ENCODE results near the gene CILP. TPM values are rescaled to one million over a fixed set of nuclear protein-coding genes. Genes with fewer than 3 reads are reported as not detected.

CILP gene
- total RNA-seq, 1 experiment from 2014 or later = 0.08 TPM

DNA sequence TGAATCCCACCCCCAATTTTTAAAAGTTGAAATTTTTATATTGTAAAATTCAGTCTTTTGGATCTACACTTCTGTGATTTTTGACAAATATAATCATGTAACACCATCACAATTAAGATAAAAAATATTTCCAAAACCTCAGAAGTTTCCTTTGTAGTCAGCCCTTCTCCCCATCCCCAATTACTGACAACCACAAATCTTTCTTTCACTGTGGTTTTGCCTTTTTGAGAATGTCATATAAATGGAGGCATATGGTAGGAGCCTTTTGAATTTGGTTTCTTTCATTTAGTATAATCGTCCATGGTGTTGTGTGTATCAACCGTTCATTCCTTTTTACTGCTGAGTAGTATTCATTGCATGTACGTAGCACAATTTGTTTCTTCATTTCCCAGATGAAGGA is 7.9 kb upstream of the CILP start:
- Histone ChIP-seq H3K27ac (ENCODE audit: low read length) (no peak overlapping the region), H3K9me3 (ENCODE audit: control insufficient read depth, insufficient read depth, low read depth, low read length) (no peaks in the 10 kb centered on the region), H3K36me3 (ENCODE audit: control insufficient read depth, insufficient read depth, low read length) (no peaks in the 10 kb centered on the region), H3K4me3 (ENCODE audit: low read depth in 2 of 2, low read length in 2 of 2) (no peak overlapping the region), H3K27me3 (ENCODE audit: control insufficient read depth, insufficient read depth, low read length) (no peaks in the 10 kb centered on the region), H3K4me1 (ENCODE audit: control insufficient read depth, insufficient read depth, low read length) (no peaks in the 10 kb centered on the region)
- DNase-seq (ENCODE audit: low read depth, low spot score) (no peak), ATAC-seq (no peak)
- CTCF ChIA-PET = no interaction called here
- POLR2A ChIA-PET = no interaction called here
- intact Hi-C loops (cut with micrococcal nuclease; ENCODE audit: unreplicated experiment) (no loop called here), in situ Hi-C loops (cut with HindIII; ENCODE audit: low pct_unique_long_range_greater_than_20kb, low sequenced_read_pairs) (no loop called here)
- no TSS peak for BruUV-seq (replicated peaks)
- TF ChIP-seq REST (IDR thresholded peaks at IDR 0.05; ENCODE audit: insufficient read depth in 1 of 2, low read depth in 2 of 2, low read length in 1 of 2) = no peak
- no peak for TF ChIP-seq SIN3A (IDR thresholded peaks at IDR 0.05; ENCODE audit: borderline replicate concordance, insufficient read depth, low read depth, low read length)
- TF ChIP-seq TCF7L2 (IDR thresholded peaks at IDR 0.05; ENCODE audit: low read depth, low read length) = no peak
- no peak for TF ChIP-seq POLR2AphosphoS5 (IDR thresholded peaks at IDR 0.05; ENCODE audit: low read depth, low read length)
- no peak for TF ChIP-seq CTCF (IDR thresholded peaks at IDR 0.05)

DNA sequence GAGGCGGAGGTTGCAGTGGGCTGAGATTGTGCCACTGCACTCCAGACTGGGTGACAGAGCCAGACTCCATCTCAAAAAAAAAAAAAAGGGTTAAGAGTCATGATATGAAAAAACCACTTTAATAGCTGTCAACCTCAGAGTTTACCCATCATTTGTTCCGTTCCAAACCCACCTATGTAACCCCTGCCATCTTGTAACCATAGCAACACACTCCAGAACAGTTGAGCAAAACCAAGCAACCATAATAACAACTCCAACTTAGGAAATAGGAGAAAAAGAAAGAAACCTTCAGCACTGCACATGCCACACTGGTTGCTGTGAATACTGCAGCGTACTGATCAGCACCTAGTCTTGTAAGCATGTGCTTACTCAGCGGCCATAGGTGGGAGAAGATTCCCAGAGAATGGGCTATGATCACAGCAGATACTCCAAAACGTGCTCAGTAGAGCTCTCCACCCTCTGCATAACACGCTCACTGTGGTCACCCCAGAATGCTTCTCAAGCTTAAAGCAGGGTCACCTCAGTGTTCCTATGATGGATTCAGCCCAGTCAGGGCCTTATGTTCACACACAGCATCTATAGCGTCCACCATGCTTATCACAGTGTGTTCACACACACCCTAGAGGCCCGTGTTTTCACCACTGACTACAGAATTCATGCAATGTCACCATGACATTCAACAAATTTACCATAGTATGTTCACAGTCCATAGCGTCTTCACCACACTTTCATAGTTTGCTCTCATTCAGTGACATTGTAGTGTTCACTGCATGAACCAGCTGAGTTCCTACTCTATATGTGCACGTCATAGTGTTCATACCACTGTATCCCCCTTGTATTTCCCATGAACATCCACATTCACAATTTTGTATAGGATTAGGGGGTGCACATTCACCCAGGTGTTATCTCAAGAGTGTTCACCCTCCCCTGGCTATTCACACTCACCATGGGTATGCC is 6.5 kb upstream of the CILP start:
- ChIA-PET POLR2A (interaction anchor here (0.7 kb wide), 1 partner anchor 902 kb away, joined by 13 read pairs; no protein-coding TSS in a partner anchor), CTCF (interaction anchor here (0.7 kb wide), 1 partner anchor 12 kb away, joined by 3 read pairs; no protein-coding TSS in a partner anchor)
- TF ChIP-seq CTCF (IDR thresholded peaks at IDR 0.05) (no peak), TCF7L2 (IDR thresholded peaks at IDR 0.05; ENCODE audit: low read depth, low read length) (no peak), REST (IDR thresholded peaks at IDR 0.05; ENCODE audit: insufficient read depth in 1 of 2, low read depth in 2 of 2, low read length in 1 of 2) (no peak), SIN3A (IDR thresholded peaks at IDR 0.05; ENCODE audit: borderline replicate concordance, insufficient read depth, low read depth, low read length) (no peak), POLR2AphosphoS5 (IDR thresholded peaks at IDR 0.05; ENCODE audit: low read depth, low read length) (no peak)
- no peaks in the 10 kb centered on the region for H3K4me1 ChIP-seq (ENCODE audit: control insufficient read depth, insufficient read depth, low read length)
- DNase-seq (ENCODE audit: low read depth, low spot score) = no peak
- H3K27ac ChIP-seq (ENCODE audit: low read length) = no peak overlapping the region
- H3K4me3 ChIP-seq (ENCODE audit: low read depth in 2 of 2, low read length in 2 of 2) = no peak overlapping the region
- ATAC-seq = 0 out of 2 replicates have a peak, but pooled peaks have one; percentile 18
- no peaks in the 10 kb centered on the region for H3K36me3 ChIP-seq (ENCODE audit: control insufficient read depth, insufficient read depth, low read length)
- in situ Hi-C loops (cut with HindIII; ENCODE audit: low pct_unique_long_range_greater_than_20kb, low sequenced_read_pairs) = no loop called here
- no TSS peak for BruUV-seq (replicated peaks)
- no peaks in the 10 kb centered on the region for H3K27me3 ChIP-seq (ENCODE audit: control insufficient read depth, insufficient read depth, low read length)
- intact Hi-C loops (cut with micrococcal nuclease; ENCODE audit: unreplicated experiment) = no loop called here
- no peaks in the 10 kb centered on the region for H3K9me3 ChIP-seq (ENCODE audit: control insufficient read depth, insufficient read depth, low read depth, low read length)
